ENCODE measurements around the gene ABLIM1.

- TF ChIP-seq POLR2A (IDR thresholded peaks at IDR 0.05), result no peak
- TF ChIP-seq, protein P1, sequence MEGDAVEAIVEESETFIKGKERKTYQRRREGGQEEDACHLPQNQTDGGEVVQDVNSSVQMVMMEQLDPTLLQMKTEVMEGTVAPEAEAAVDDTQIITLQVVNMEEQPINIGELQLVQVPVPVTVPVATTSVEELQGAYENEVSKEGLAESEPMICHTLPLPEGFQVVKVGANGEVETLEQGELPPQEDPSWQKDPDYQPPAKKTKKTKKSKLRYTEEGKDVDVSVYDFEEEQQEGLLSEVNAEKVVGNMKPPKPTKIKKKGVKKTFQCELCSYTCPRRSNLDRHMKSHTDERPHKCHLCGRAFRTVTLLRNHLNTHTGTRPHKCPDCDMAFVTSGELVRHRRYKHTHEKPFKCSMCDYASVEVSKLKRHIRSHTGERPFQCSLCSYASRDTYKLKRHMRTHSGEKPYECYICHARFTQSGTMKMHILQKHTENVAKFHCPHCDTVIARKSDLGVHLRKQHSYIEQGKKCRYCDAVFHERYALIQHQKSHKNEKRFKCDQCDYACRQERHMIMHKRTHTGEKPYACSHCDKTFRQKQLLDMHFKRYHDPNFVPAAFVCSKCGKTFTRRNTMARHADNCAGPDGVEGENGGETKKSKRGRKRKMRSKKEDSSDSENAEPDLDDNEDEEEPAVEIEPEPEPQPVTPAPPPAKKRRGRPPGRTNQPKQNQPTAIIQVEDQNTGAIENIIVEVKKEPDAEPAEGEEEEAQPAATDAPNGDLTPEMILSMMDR (IDR thresholded peaks at IDR 0.05 in 8 of 11, conservative IDR thresholded peaks at IDR 0.05 in 3 of 11), result no peak
Measured at GRCh38 chr10:114658175-114658574, at the start of gene ABLIM1.
